Liver (tissue), 9 donors: ENCODE results near the gene PTPRS. TPM values are rescaled to one million over a fixed set of nuclear protein-coding genes. Genes with fewer than 3 reads are reported as not detected.

Experiments used
- DNase-seq: peaks from one replicate; pipeline ENCODE4 v3.0.0-alpha.2; 2017; ENCODE audit warnings: low spot score
- H3K27ac ChIP-seq, 2 donors: one replicate each; pipeline ENCODE4 v1.7.0; 2013; ENCODE audit warnings: inconsistent platforms in 2 of 2, low read length in 2 of 2, control low read depth in 1 of 2, low read depth in 1 of 2, mild to moderate bottlenecking in 1 of 2
- H3K27me3 ChIP-seq, 4 donors: one replicate each; pipeline versions ENCODE4 v1.6.1 to v1.7.0; 2013; ENCODE audit warnings: low read length in 3 of 4, inconsistent platforms in 1 of 4, mild to moderate bottlenecking in 1 of 4, moderate library complexity in 1 of 4; ENCODE audit not compliant: control insufficient read depth in 4 of 4, insufficient read depth in 4 of 4
- H3K36me3 ChIP-seq, 4 donors: one replicate each; pipeline versions ENCODE4 v1.6.1 to v1.7.0; 2013; ENCODE audit warnings: low read length in 3 of 4, mild to moderate bottlenecking in 3 of 4, low read depth in 1 of 4, moderate library complexity in 1 of 4; ENCODE audit not compliant: control insufficient read depth in 4 of 4, insufficient read depth in 3 of 4
- H3K4me1 ChIP-seq, 4 donors: one replicate each; pipeline versions ENCODE4 v1.6.1 to v1.7.0; 2013; ENCODE audit warnings: low read length in 3 of 4, mild to moderate bottlenecking in 3 of 4, moderate library complexity in 1 of 4; ENCODE audit not compliant: control insufficient read depth in 4 of 4, insufficient read depth in 4 of 4
- H3K4me3 ChIP-seq, 3 donors: one replicate each; pipeline versions ENCODE4 v1.6.1 to v1.7.0; 2013; ENCODE audit warnings: low read length in 3 of 3, control low read depth in 1 of 3, low read depth in 1 of 3, mild to moderate bottlenecking in 1 of 3
- H3K9ac ChIP-seq, 2 donors: one replicate each; pipeline ENCODE4 v1.7.0; 2013; ENCODE audit warnings: low read length in 2 of 2, mild to moderate bottlenecking in 2 of 2, moderate library complexity in 2 of 2, control low read depth in 1 of 2, low read depth in 1 of 2
- H3K9me3 ChIP-seq, 4 donors: one replicate each; pipeline versions ENCODE4 v1.6.1 to v1.7.0; 2013; ENCODE audit warnings: low read length in 3 of 4; ENCODE audit not compliant: control insufficient read depth in 4 of 4
- ATF3 ChIP-seq: IDR thresholded peaks from 2 replicates; pipeline ENCODE4 v1.6.1; 2016; ENCODE audit warnings: antibody characterized with exemption
- EGR1 ChIP-seq, 2 donors: IDR thresholded peaks; 2 replicates each; pipeline ENCODE4 v1.6.1; 2016 to 2018; ENCODE audit warnings: antibody characterized with exemption in 2 of 2, low read depth in 2 of 2
- FOXA1 ChIP-seq: IDR thresholded peaks from 2 replicates; pipeline ENCODE4 v1.6.1; 2016; ENCODE audit warnings: antibody characterized with exemption
- GABPA ChIP-seq, 2 donors: IDR thresholded peaks in 1 of 2; conservative IDR thresholded peaks in 1 of 2; 2 replicates each; pipeline ENCODE4 v1.6.1; 2016; ENCODE audit warnings: antibody characterized with exemption in 2 of 2, mild to moderate bottlenecking in 1 of 2, moderate library complexity in 1 of 2
- HNF4G ChIP-seq: IDR thresholded peaks from 2 replicates; pipeline ENCODE4 v1.6.1; 2016; ENCODE audit warnings: antibody characterized with exemption
- JUND ChIP-seq, 2 donors: IDR thresholded peaks; 2 replicates each; pipeline ENCODE4 v1.6.1; 2016; ENCODE audit warnings: antibody characterized with exemption in 2 of 2
- NR2F2 ChIP-seq: IDR thresholded peaks from 2 replicates; pipeline ENCODE4 v1.6.1; 2016; ENCODE audit warnings: antibody characterized with exemption
- RAD21 ChIP-seq, 2 donors: IDR thresholded peaks; 2 replicates each; pipeline ENCODE4 v1.6.1; 2016; ENCODE audit warnings: antibody characterized with exemption in 2 of 2, mild to moderate bottlenecking in 2 of 2
- SP1 ChIP-seq: IDR thresholded peaks from 2 replicates; pipeline ENCODE4 v1.6.1; 2018; ENCODE audit warnings: antibody characterized with exemption, mild to moderate bottlenecking
- ZBTB33 ChIP-seq: IDR thresholded peaks from 2 replicates; pipeline ENCODE4 v1.6.1; 2016; ENCODE audit warnings: antibody characterized with exemption
- WGBS: extraction: QIAGEN DNeasy Blood & Tissue Kit; methylation state at CpG from one replicate; pipeline ENCODE4 v1.1.7; 2013; 5-methylcytosine and 5-hydroxymethylcytosine counted together
- polyA plus RNA-seq, 2 donors: library from polyadenylated mRNA; stranded (reverse) in 1 of 2; unstranded in 1 of 2; fragments of 200-250 nt in 1 of 2; fragments of >200 nt in 1 of 2; fragmentation: Nextera tagmentation in 1 of 2; extraction: Ambion mirVana in 1 of 2; gene quantifications; one replicate each; pipeline versions ENCODE4 v1.2.1 to v1.2.3, GENCODE V29; 2013 to 2015
- total RNA-seq, 2 donors: library from RNA; depleted of rRNA; stranded (reverse); fragments of >200 nt; gene quantifications; one replicate each; pipeline ENCODE4 v1.2.3, GENCODE V29; 2014
- TF ChIP-seq, protein P1 (sequence below): fragments of 150-350 bp; IDR thresholded peaks from 2 replicates; pipeline ENCODE4 v1.5.1; 2017; ENCODE audit warnings: improper control_type of control experiment, low read depth, low read length; ENCODE audit not compliant: missing input control
- TF ChIP-seq, protein P2 (sequence below): IDR thresholded peaks from 2 replicates; pipeline ENCODE4 v1.6.1; 2016; ENCODE audit warnings: antibody characterized with exemption
- donor health status: healthy.
- donor health status: healthy.
- donor health status: healthy.
- donor health status: healthy.
- donor health status: healthy.

Gene PTPRS
- total and polyA plus RNA-seq, 4 donors, result 1.3 to 49.7 (median 20.2) TPM

- 79% methylated on average over 18 of the region's 18 CpGs for WGBS
- H3K4me3 ChIP-seq, result no peak overlapping the region
- no peaks in the 10 kb centered on the region for H3K4me1 ChIP-seq
- no peak for TF ChIP-seq GABPA (IDR thresholded peaks at IDR 0.05 in 1 of 2, conservative IDR thresholded peaks at IDR 0.05 in 1 of 2)
- TF ChIP-seq NR2F2, result no peak
- TF ChIP-seq FOXA1, result no peak
- no peak for TF ChIP-seq RAD21 (IDR thresholded peaks at IDR 0.05)
- TF ChIP-seq SP1, result no peak
- TF ChIP-seq, protein P1, sequence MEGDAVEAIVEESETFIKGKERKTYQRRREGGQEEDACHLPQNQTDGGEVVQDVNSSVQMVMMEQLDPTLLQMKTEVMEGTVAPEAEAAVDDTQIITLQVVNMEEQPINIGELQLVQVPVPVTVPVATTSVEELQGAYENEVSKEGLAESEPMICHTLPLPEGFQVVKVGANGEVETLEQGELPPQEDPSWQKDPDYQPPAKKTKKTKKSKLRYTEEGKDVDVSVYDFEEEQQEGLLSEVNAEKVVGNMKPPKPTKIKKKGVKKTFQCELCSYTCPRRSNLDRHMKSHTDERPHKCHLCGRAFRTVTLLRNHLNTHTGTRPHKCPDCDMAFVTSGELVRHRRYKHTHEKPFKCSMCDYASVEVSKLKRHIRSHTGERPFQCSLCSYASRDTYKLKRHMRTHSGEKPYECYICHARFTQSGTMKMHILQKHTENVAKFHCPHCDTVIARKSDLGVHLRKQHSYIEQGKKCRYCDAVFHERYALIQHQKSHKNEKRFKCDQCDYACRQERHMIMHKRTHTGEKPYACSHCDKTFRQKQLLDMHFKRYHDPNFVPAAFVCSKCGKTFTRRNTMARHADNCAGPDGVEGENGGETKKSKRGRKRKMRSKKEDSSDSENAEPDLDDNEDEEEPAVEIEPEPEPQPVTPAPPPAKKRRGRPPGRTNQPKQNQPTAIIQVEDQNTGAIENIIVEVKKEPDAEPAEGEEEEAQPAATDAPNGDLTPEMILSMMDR, result no peak
- TF ChIP-seq, protein P2, sequence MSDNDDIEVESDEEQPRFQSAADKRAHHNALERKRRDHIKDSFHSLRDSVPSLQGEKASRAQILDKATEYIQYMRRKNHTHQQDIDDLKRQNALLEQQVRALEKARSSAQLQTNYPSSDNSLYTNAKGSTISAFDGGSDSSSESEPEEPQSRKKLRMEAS, result no peak
- no peak for TF ChIP-seq HNF4G
- DNase-seq, result no peak
- H3K9me3 ChIP-seq, result peaks cover 0 to 2% (median 0%) of the 10 kb centered on the region in 4 donors
- no peak overlapping the region for H3K27ac ChIP-seq
- H3K36me3 ChIP-seq, result no peaks in the 10 kb centered on the region
- H3K27me3 ChIP-seq, result peaks cover 0 to under 1% (median 0%) of the 10 kb centered on the region in 4 donors
- no peak overlapping the region for H3K9ac ChIP-seq
These were observed 13.5 kb downstream of the PTPRS start for GRCh38 chr19:5326986-5327623.

- Histone ChIP-seq H3K4me1 (no peaks in the 10 kb centered on the region), H3K27ac (no peak overlapping the region), H3K9me3 (peaks cover 0 to 2% (median 0%) of the 10 kb centered on the region in 4 donors), H3K4me3 (no peak overlapping the region), H3K27me3 (peaks cover 0 to 3% (median 0%) of the 10 kb centered on the region in 4 donors), H3K36me3 (no peaks in the 10 kb centered on the region), H3K9ac (no peak overlapping the region)
- DNase-seq, result no peak
- 70% methylated on average over 9 of the region's 9 CpGs for WGBS
- TF ChIP-seq EGR1 (IDR thresholded peaks at IDR 0.05; ENCODE audit: low read depth in 2 of 2) (no peak), JUND (IDR thresholded peaks at IDR 0.05) (no peak), FOXA1 (no peak), ZBTB33 (no peak)
These were observed 14.1 kb downstream of the PTPRS start for GRCh38 chr19:5326545-5326944.

GRCh38 chr19:5324947-5325346 lies 15.7 kb downstream of the PTPRS start:
- Histone ChIP-seq H3K36me3 (no peaks in the 10 kb centered on the region), H3K9ac (no peak overlapping the region), H3K4me3 (no peak overlapping the region), H3K27me3 (peaks cover 0 to 3% (median 0%) of the 10 kb centered on the region in 4 donors), H3K4me1 (no peaks in the 10 kb centered on the region), H3K9me3 (peaks cover 0 to 2% (median 0%) of the 10 kb centered on the region in 4 donors), H3K27ac (no peak overlapping the region)
- no peak for DNase-seq
- TF ChIP-seq ZBTB33, result no peak
- no peak for TF ChIP-seq ATF3
- no peak for TF ChIP-seq RAD21 (IDR thresholded peaks at IDR 0.05)
- no peak for TF ChIP-seq JUND (IDR thresholded peaks at IDR 0.05)
- TF ChIP-seq SP1, result no peak
- TF ChIP-seq FOXA1, result no peak
- WGBS, result 89% methylated on average over 3 of the region's 3 CpGs
